K562 (cell line): ENCODE data around the gene TGFB2. TPM values are rescaled to one million over a fixed set of nuclear protein-coding genes. Genes with fewer than 3 reads are reported as not detected.

Experiments
- ARNT ChIP-seq, 2 experiments: fragments of 450-650 bp; IDR thresholded peaks; 2 replicates each; pipeline ENCODE4 v1.6.1; 2016; ENCODE audit warnings: mild to moderate bottlenecking in 1 of 2
- CBFA2T3 ChIP-seq: fragments of 450-650 bp; IDR thresholded peaks from 2 replicates; pipeline ENCODE4 v1.6.1; 2017
- CC2D1A ChIP-seq: fragments of 450-650 bp; IDR thresholded peaks from 2 replicates; pipeline ENCODE4 v1.6.1; 2017; ENCODE audit warnings: mild to moderate bottlenecking
- CREM ChIP-seq: IDR thresholded peaks from 2 replicates; pipeline ENCODE4 v1.6.1; 2014; ENCODE audit warnings: antibody characterized with exemption, low read depth
- DACH1 ChIP-seq: fragments of 450-650 bp; IDR thresholded peaks from 2 replicates; pipeline ENCODE4 v1.6.1; 2018; ENCODE audit not compliant: partially characterized antibody
- FOXJ3 ChIP-seq: sonication (generic); formaldehyde crosslinking; IDR thresholded peaks from 2 replicates; pipeline ENCODE4 v1.4.0; 2020; ENCODE audit warnings: mild to moderate bottlenecking, missing genetic modification reagents
- GABPB2 ChIP-seq: fragments of 250-450 bp; sonication (Bioruptor Pico); conservative IDR thresholded peaks from 2 replicates; pipeline ENCODE4 v1.5.1; 2021; ENCODE audit warnings: mild to moderate bottlenecking
- GATA2 ChIP-seq: sonication (generic); formaldehyde crosslinking; IDR thresholded peaks from 2 replicates; pipeline ENCODE4 v1.4.0; 2020; ENCODE audit warnings: mild to moderate bottlenecking, missing genetic modification reagents
- HDAC1 ChIP-seq, 2 experiments: fragments of 450-650 bp; IDR thresholded peaks; 2 replicates each; pipeline ENCODE4 v1.6.1; 2016 to 2017; ENCODE audit warnings: inconsistent platforms in 1 of 2, mild to moderate bottlenecking in 1 of 2, moderate library complexity in 1 of 2
- HDAC3 ChIP-seq: fragments of 450-650 bp; IDR thresholded peaks from 2 replicates; pipeline ENCODE4 v1.6.1; 2018; ENCODE audit warnings: borderline replicate concordance, mild to moderate bottlenecking, moderate library complexity; ENCODE audit not compliant: partially characterized antibody
- JUND ChIP-seq, 2 experiments: IDR thresholded peaks; 2 replicates in 1 of 2; 3 replicates in 1 of 2; pipeline ENCODE4 v1.6.1; 2011; ENCODE audit warnings: borderline replicate concordance in 2 of 2, low read depth in 2 of 2, low read length in 2 of 2, improper control_type of control experiment in 1 of 2, missing biosample characterization in 1 of 2, missing genetic modification characterization in 1 of 2, missing genetic modification reagents in 1 of 2
- KDM1A ChIP-seq, 2 experiments: fragments of 450-650 bp; IDR thresholded peaks; 2 replicates each; pipeline ENCODE4 v1.6.1; 2016; ENCODE audit warnings: mild to moderate bottlenecking in 2 of 2
- NFIC ChIP-seq: fragments of 450-650 bp; IDR thresholded peaks from 2 replicates; pipeline ENCODE4 v1.6.1; 2017; ENCODE audit warnings: mild to moderate bottlenecking, inconsistent platforms
- NUFIP1 ChIP-seq: fragments of 450-650 bp; IDR thresholded peaks from 2 replicates; pipeline ENCODE4 v1.6.1; 2018; ENCODE audit not compliant: partially characterized antibody
- PBX2 ChIP-seq, 2 experiments: IDR thresholded peaks in 1 of 2; conservative IDR thresholded peaks in 1 of 2; 2 replicates each; pipeline ENCODE4 v1.6.1; 2016; ENCODE audit warnings: low read depth in 2 of 2, mild to moderate bottlenecking in 1 of 2, missing compliant biosample characterization in 1 of 2, missing genetic modification characterization in 1 of 2, moderate library complexity in 1 of 2
- RNF2 ChIP-seq: sonication (generic); IDR thresholded peaks from 2 replicates; pipeline ENCODE4 v1.6.1; 2016
- SMARCC2 ChIP-seq: fragments of 450-650 bp; IDR thresholded peaks from 2 replicates; pipeline ENCODE4 v1.6.1; 2017; ENCODE audit warnings: antibody characterized with exemption, moderate library complexity, mild to moderate bottlenecking, low read depth
- TAF1 ChIP-seq: IDR thresholded peaks from 2 replicates; pipeline ENCODE4 v1.6.1; 2011; ENCODE audit warnings: mild to moderate bottlenecking, low read length, moderate library complexity; ENCODE audit not compliant: insufficient read depth, control insufficient read depth, severe bottlenecking; ENCODE audit errors: extremely low read depth
- TCF3 ChIP-seq: sonication (generic); formaldehyde crosslinking; IDR thresholded peaks from 2 replicates; pipeline ENCODE4 v1.4.0; 2020; ENCODE audit warnings: mild to moderate bottlenecking, missing genetic modification reagents
- TRIM24 ChIP-seq, 2 experiments: fragments of 450-650 bp; IDR thresholded peaks; 2 replicates each; pipeline ENCODE4 v1.6.1; 2016
- ZNF592 ChIP-seq: fragments of 450-650 bp; IDR thresholded peaks from 2 replicates; pipeline ENCODE4 v1.6.1; 2017; ENCODE audit warnings: antibody characterized with exemption, mild to moderate bottlenecking
- ZNF778 ChIP-seq: fragments of 450-650 bp; formaldehyde crosslinking; IDR thresholded peaks from 2 replicates; pipeline ENCODE4 v1.4.0; 2020; ENCODE audit warnings: mild to moderate bottlenecking, moderate library complexity
- polyA plus RNA-seq, 8 experiments: library from polyadenylated mRNA; depleted of rRNA in 4 of 8; stranded (reverse) in 5 of 8; unstranded in 3 of 8; fragments of >200 nt; fragmentation: Nextera tagmentation in 2 of 8; fragmentation: Illumina TruSeq in 1 of 8; extraction: Ambion mirVana in 2 of 8; extraction: Trizol in 1 of 8; gene quantifications; 2 replicates each; pipeline versions ENCODE4 v1.2.1 to v1.2.3, GENCODE V29; 2011 to 2014; ENCODE audit warnings: inconsistent platforms in 1 of 8, missing spikeins in 1 of 8
- total RNA-seq, 7 experiments: library from RNA; depleted of rRNA in 6 of 7; stranded (reverse); fragments of >200 nt in 6 of 7; fragmentation: Illumina TruSeq in 2 of 7; extraction: Trizol in 2 of 7; gene quantifications; 2 replicates each; pipeline versions ENCODE4 v1.2.1 to v1.2.3, GENCODE V29; 2011 to 2021; ENCODE audit warnings: low replicate concordance in 1 of 7
- TF ChIP-seq, protein P1 (sequence below): fragments of 450-650 bp; IDR thresholded peaks from 2 replicates; pipeline ENCODE4 v1.6.1; 2016

The TGFB2 gene
- total and polyA plus RNA-seq, 9 of the 15 experiments (the other 6 are each of a cell fraction or from before 2014, with no cell fraction given), result 0.03 to 0.41 (median 0.11) TPM; not detected in 3

DNA sequence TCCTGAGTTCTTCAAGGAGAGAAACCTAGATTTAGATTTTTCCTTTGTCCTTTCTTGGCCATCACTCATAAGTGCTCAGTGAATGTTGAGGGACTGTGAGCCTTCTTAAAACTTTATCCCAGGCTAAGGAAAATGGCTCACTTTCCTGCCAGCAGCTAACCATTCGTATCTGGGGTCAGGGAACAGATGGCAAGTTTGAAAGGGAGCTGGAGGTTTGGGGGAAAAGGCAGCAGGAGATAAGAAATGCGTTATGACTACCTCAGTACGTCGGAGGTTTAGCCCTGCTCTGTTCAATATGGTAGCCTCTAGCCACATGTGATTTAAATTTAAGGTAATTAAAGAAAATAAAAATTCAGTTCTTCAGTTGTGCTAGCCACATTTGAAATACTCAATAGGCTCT, 46.7 kb upstream of the TGFB2 start (continued):
- TF ChIP-seq SMARCC2 (peak; percentile 80; the same call in 1 of the 2 replicates), KDM1A (IDR thresholded peaks at IDR 0.05) (peak; percentile 80 to 81), CREM (peak; percentile 51; the same call in 1 of the 2 replicates), GATA2 (CRISPR knock-in tag) (peak; percentile 71), TRIM24 (IDR thresholded peaks at IDR 0.05) (peak; percentile 69 to 75; a peak in 2 of 4 replicates), ZNF778 (CRISPR knock-in tag) (no peak), TCF3 (peak; percentile 93), PBX2 (CRISPR knock-in tag; IDR thresholded peaks at IDR 0.05; ENCODE audit: low read depth) (no peak), PBX2 (tag; conservative IDR thresholded peaks at IDR 0.05; ENCODE audit: low read depth) (no peak), HDAC1 (IDR thresholded peaks at IDR 0.05) (peak in 1 of 2 experiments; percentile 47; a peak in 1 of 4 replicates), JUND (IDR thresholded peaks at IDR 0.05; ENCODE audit: borderline replicate concordance, low read depth, low read length) (peak; percentile 25; the same call in 1 of the 2 replicates), JUND (tag; IDR thresholded peaks at IDR 0.05; ENCODE audit: borderline replicate concordance, low read depth, low read length) (no peak), NUFIP1 (no peak), FOXJ3 (CRISPR knock-in tag) (no peak), NFIC (peak; percentile 76), GABPB2 (CRISPR knock-in tag) (no peak), ZNF592 (peak; percentile 58), ARNT (IDR thresholded peaks at IDR 0.05) (peak in 1 of 2 experiments; percentile 38; a peak in 1 of 4 replicates), RNF2 (0 out of 2 replicates have a peak, but pooled peaks have one; percentile 46), HDAC3 (peak; percentile 30), CBFA2T3 (peak; percentile 96), DACH1 (no peak), CC2D1A (peak; percentile 63; the same call in 1 of the 2 replicates), TAF1 (peak; percentile 17)
- TF ChIP-seq, protein P1, sequence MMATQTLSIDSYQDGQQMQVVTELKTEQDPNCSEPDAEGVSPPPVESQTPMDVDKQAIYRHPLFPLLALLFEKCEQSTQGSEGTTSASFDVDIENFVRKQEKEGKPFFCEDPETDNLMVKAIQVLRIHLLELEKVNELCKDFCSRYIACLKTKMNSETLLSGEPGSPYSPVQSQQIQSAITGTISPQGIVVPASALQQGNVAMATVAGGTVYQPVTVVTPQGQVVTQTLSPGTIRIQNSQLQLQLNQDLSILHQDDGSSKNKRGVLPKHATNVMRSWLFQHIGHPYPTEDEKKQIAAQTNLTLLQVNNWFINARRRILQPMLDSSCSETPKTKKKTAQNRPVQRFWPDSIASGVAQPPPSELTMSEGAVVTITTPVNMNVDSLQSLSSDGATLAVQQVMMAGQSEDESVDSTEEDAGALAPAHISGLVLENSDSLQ, result peak; percentile 17; the same call in 1 of the 2 replicates
